Retinal pigment epithelial cell (primary cell): ENCODE data around the gene SLC6A16.
"Not testable (repeated sequence)": the region's sequence is repeated elsewhere in the genome, so short reads cannot be mapped to it uniquely, and the experiment has no call there.

Experiments
- DNase-seq: peaks from one replicate; pipeline ENCODE4 v3.0.0-alpha.2; 2010; ENCODE audit warnings: low read depth
- H3K4me3 ChIP-seq: 2 replicates; pipeline ENCODE4 v1.5.1; 2011; ENCODE audit warnings: mild to moderate bottlenecking, low read length, control low read depth, moderate library complexity
- CTCF ChIP-seq: conservative IDR thresholded peaks from 2 replicates; pipeline ENCODE4 v1.5.1; 2011; ENCODE audit warnings: low read depth, low read length, control low read depth, inconsistent platforms

Gene SLC6A16

GRCh38 chr19:49333418-49333805 lies 8.4 kb upstream of the SLC6A16 start:
- H3K4me3 ChIP-seq: no peak overlapping the region

GRCh38 chr19:49332691-49333417 lies 7.9 kb upstream of the SLC6A16 start:
- DNase-seq, H3K4me3 ChIP-seq: not testable (repeated sequence)

More at GRCh38 chr19:49333418-49333805, 8.4 kb upstream of the SLC6A16 start:
- TF ChIP-seq CTCF: no peak
- DNase-seq: no peak

GRCh38 chr19:49331616-49332055 lies 6.6 kb upstream of the SLC6A16 start:
- DNase-seq: no peak

GRCh38 chr19:49331187-49331586 lies 6.2 kb upstream of the SLC6A16 start:
- not testable (repeated sequence) for H3K4me3 ChIP-seq, DNase-seq

More at GRCh38 chr19:49331616-49332055, 6.6 kb upstream of the SLC6A16 start:
- H3K4me3 ChIP-seq: no peak overlapping the region
- TF ChIP-seq CTCF: no peak

GRCh38 chr19:49328741-49329140 lies 3.8 kb upstream of the SLC6A16 start:
- H3K4me3 ChIP-seq: no peak overlapping the region
- TF ChIP-seq CTCF: no peak
- DNase-seq: no peak

- no peak overlapping the region for H3K4me3 ChIP-seq
- TF ChIP-seq CTCF: peak; percentile 77
- DNase-seq: no peak
Observed at GRCh38 chr19:49327878-49328544, 3.0 kb upstream of the SLC6A16 start.

- H3K4me3 ChIP-seq: no peak overlapping the region
- DNase-seq: no peak
- no peak for TF ChIP-seq CTCF
Observed at GRCh38 chr19:49326165-49326704, 1.2 kb upstream of the SLC6A16 start.

GRCh38 chr19:49325756-49326155 lies 765 bp upstream of the SLC6A16 start:
- H3K4me3 ChIP-seq, DNase-seq: not testable (repeated sequence)
